Measurements from ENCODE around the gene TAMALIN.
A peak's percentile ranks its signal among the peaks of the same experiment; 100 is the strongest.

The TAMALIN gene

DNA sequence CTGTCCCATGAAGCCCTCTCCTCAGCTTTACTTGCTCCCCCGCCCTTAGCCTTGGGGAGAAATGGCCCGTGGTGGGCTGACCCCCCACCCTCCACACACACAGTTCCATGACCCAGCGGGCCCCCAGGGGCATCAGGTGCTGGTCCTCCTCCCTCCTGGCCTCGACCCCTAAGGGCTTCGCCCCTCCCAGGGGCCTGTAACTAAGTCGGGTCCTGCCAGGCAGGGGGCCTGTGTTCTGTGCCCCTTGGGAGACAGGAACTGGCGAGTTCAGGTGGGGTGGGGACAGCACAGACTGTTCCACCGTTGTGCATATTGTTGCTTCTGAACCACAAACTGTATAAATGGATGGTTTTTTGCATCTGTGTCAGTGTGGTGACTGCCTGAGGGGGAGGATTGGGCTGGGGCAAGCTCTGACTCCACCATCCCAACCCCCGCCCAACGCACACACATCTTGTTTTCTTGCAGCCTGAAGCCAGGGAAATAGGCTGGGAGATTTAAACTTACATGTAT lies 8.8 kb downstream of the TAMALIN start:
- no peak overlapping the region for H3K9ac ChIP-seq (ENCODE audit: low read depth, low read length)
- no peak overlapping the region for H2AFZ ChIP-seq (ENCODE audit: low read depth, low read length)
- H3K4me2 ChIP-seq (ENCODE audit: insufficient read depth, low read length), result no peak overlapping the region
- DNase-seq (peak; percentile 68), ATAC-seq (ENCODE audit: insufficient read depth, low read depth) (peak; percentile 81)
- H3K36me3 ChIP-seq (ENCODE audit: insufficient read depth, low read length), result no peaks in the 10 kb centered on the region
- TF ChIP-seq EZH2 (IDR thresholded peaks at IDR 0.05; ENCODE audit: borderline replicate concordance, low read depth, low read length, severe bottlenecking), result no peak
- no peak for TF ChIP-seq CTCF (IDR thresholded peaks at IDR 0.05; ENCODE audit: borderline replicate concordance, extremely low read depth, low read length, poor library complexity, severe bottlenecking)
- no peaks in the 10 kb centered on the region for H3K79me2 ChIP-seq (ENCODE audit: insufficient read depth, low read length)
- H3K4me1 ChIP-seq (ENCODE audit: insufficient read depth, low read length), result peaks cover 14% of the 10 kb centered on the region
- no peaks in the 10 kb centered on the region for H3K9me3 ChIP-seq (ENCODE audit: insufficient read depth, low read length, severe bottlenecking)
- H3K27ac ChIP-seq (ENCODE audit: low read length), result peak overlapping the region; percentile 27; the same call in 1 of the 2 replicates
- no peaks in the 10 kb centered on the region for H4K20me1 ChIP-seq (ENCODE audit: insufficient read depth, low read length)
- H3K4me3 ChIP-seq (ENCODE audit: low read depth in 1 of 2, low read length in 2 of 2), result no peak overlapping the region
- H3K27me3 ChIP-seq (ENCODE audit: insufficient read depth, low read length, poor library complexity), result no peaks in the 10 kb centered on the region

DNA sequence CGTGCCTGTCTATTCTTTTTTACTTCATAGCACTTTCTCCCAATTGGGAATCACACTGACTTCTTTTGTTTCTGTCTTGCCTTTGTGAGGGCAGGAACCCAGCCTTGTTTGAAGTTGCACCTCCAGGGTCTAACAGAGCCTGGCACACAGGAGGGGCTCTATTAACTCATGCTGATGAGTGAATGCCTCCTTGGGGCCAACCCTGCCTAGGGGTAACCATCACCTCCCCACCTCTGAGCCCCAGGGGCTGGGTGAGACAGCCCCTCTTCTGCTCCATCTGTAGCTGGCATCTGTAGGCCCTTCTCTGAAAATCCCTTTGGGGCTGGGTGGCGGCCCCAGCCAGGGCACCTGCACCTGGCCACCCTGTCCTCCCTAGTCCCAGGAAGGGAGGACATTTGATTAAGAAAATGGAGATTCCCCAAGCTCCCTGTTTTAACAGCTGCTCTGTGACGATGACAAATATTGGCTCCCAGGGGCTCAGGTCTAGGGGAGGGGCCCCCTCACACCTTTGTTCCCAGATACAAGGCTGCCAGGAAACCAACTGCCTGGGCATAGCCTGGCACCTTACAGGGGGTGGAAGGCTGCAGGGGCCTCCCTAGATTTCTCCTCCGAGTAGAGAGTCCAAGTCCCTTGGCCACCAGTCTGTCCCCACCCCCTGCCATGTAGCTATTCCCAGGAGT lies 11.8 kb downstream of the TAMALIN start:
- Histone ChIP-seq H3K4me3 (ENCODE audit: low read depth in 1 of 2, low read length in 2 of 2) (no peak overlapping the region), H3K79me2 (ENCODE audit: insufficient read depth, low read length) (no peaks in the 10 kb centered on the region), H3K36me3 (ENCODE audit: insufficient read depth, low read length) (no peaks in the 10 kb centered on the region), H3K4me1 (ENCODE audit: insufficient read depth, low read length) (peaks cover 28% of the 10 kb centered on the region), H4K20me1 (ENCODE audit: insufficient read depth, low read length) (no peaks in the 10 kb centered on the region), H3K9me3 (ENCODE audit: insufficient read depth, low read length, severe bottlenecking) (no peaks in the 10 kb centered on the region), H3K4me2 (ENCODE audit: insufficient read depth, low read length) (no peak overlapping the region), H3K9ac (ENCODE audit: low read depth, low read length) (no peak overlapping the region), H3K27me3 (ENCODE audit: insufficient read depth, low read length, poor library complexity) (no peaks in the 10 kb centered on the region), H2AFZ (ENCODE audit: low read depth, low read length) (no peak overlapping the region), H3K27ac (ENCODE audit: low read length) (no peak overlapping the region)
- ATAC-seq (ENCODE audit: insufficient read depth, low read depth) (no peak), DNase-seq (no peak)
- no peak for TF ChIP-seq EZH2 (IDR thresholded peaks at IDR 0.05; ENCODE audit: borderline replicate concordance, low read depth, low read length, severe bottlenecking)
- TF ChIP-seq CTCF (IDR thresholded peaks at IDR 0.05; ENCODE audit: borderline replicate concordance, extremely low read depth, low read length, poor library complexity, severe bottlenecking), result no peak

GRCh38 chr12:52019113-52019770 lies 12.5 kb downstream of the TAMALIN start:
- no peaks in the 10 kb centered on the region for H4K20me1 ChIP-seq (ENCODE audit: insufficient read depth, low read length)
- H3K4me1 ChIP-seq (ENCODE audit: insufficient read depth, low read length), result peaks cover 34% of the 10 kb centered on the region
- TF ChIP-seq EZH2 (IDR thresholded peaks at IDR 0.05; ENCODE audit: borderline replicate concordance, low read depth, low read length, severe bottlenecking) (no peak), CTCF (IDR thresholded peaks at IDR 0.05; ENCODE audit: borderline replicate concordance, extremely low read depth, low read length, poor library complexity, severe bottlenecking) (no peak)
- H3K36me3 ChIP-seq (ENCODE audit: insufficient read depth, low read length), result no peaks in the 10 kb centered on the region
- H3K4me3 ChIP-seq (ENCODE audit: low read depth in 1 of 2, low read length in 2 of 2), result no peak overlapping the region
- no peak overlapping the region for H3K4me2 ChIP-seq (ENCODE audit: insufficient read depth, low read length)
- no peak overlapping the region for H2AFZ ChIP-seq (ENCODE audit: low read depth, low read length)
- ATAC-seq (ENCODE audit: insufficient read depth, low read depth), result no peak
- no peaks in the 10 kb centered on the region for H3K27me3 ChIP-seq (ENCODE audit: insufficient read depth, low read length, poor library complexity)
- H3K9ac ChIP-seq (ENCODE audit: low read depth, low read length), result no peak overlapping the region
- H3K9me3 ChIP-seq (ENCODE audit: insufficient read depth, low read length, severe bottlenecking), result no peaks in the 10 kb centered on the region
- H3K79me2 ChIP-seq (ENCODE audit: insufficient read depth, low read length), result no peaks in the 10 kb centered on the region
- no peak overlapping the region for H3K27ac ChIP-seq (ENCODE audit: low read length)
- DNase-seq, result no peak

Measured in DND-41 (cell line).